Measurements from ENCODE around the gene ABLIM1. TPM values are rescaled to one million over a fixed set of nuclear protein-coding genes. Genes with fewer than 3 reads are reported as not detected.

Gene ABLIM1
- total RNA-seq, 1 donor from 2014 or later = 76.9 TPM

DNA sequence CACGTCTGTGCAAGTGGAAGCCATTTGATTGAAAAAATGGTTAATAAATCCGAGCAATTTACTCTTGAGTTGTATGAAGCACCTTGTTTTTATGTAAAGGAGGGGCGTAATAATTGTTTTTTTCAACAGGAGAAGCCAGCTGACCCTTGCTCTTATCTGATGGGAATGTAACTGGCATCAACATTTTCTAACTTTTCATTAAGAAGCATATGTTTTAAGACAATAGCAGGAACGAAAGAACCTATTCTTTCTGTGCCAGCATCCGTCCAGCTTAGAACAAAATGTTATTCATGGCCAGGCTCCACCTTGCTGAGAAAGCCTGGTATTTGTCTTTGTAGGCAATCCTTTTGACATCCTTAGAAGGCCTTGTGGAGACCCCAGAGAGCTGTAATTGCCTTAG, 231.6 kb downstream of the ABLIM1 start:
- TF ChIP-seq, protein P1, sequence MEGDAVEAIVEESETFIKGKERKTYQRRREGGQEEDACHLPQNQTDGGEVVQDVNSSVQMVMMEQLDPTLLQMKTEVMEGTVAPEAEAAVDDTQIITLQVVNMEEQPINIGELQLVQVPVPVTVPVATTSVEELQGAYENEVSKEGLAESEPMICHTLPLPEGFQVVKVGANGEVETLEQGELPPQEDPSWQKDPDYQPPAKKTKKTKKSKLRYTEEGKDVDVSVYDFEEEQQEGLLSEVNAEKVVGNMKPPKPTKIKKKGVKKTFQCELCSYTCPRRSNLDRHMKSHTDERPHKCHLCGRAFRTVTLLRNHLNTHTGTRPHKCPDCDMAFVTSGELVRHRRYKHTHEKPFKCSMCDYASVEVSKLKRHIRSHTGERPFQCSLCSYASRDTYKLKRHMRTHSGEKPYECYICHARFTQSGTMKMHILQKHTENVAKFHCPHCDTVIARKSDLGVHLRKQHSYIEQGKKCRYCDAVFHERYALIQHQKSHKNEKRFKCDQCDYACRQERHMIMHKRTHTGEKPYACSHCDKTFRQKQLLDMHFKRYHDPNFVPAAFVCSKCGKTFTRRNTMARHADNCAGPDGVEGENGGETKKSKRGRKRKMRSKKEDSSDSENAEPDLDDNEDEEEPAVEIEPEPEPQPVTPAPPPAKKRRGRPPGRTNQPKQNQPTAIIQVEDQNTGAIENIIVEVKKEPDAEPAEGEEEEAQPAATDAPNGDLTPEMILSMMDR (IDR thresholded peaks at IDR 0.05) = no peak
- no peak overlapping the region for H3K27ac Mint-ChIP-seq
- no peaks in the 10 kb centered on the region for H3K27me3 Mint-ChIP-seq
- H3K36me3 Mint-ChIP-seq (ENCODE audit: low read depth) = peaks cover 18% of the 10 kb centered on the region
- no peak for ATAC-seq (ENCODE audit: low read depth)
- ChIA-PET POLR2A (no interaction called here), CTCF (no interaction called here)
- no peaks in the 10 kb centered on the region for H3K4me1 Mint-ChIP-seq
- no peak overlapping the region for H3K4me3 Mint-ChIP-seq
- no peaks in the 10 kb centered on the region for H3K9me3 Mint-ChIP-seq
- DNase-seq = no peak
- intact Hi-C loops (cut with micrococcal nuclease) = no loop called here

DNA sequence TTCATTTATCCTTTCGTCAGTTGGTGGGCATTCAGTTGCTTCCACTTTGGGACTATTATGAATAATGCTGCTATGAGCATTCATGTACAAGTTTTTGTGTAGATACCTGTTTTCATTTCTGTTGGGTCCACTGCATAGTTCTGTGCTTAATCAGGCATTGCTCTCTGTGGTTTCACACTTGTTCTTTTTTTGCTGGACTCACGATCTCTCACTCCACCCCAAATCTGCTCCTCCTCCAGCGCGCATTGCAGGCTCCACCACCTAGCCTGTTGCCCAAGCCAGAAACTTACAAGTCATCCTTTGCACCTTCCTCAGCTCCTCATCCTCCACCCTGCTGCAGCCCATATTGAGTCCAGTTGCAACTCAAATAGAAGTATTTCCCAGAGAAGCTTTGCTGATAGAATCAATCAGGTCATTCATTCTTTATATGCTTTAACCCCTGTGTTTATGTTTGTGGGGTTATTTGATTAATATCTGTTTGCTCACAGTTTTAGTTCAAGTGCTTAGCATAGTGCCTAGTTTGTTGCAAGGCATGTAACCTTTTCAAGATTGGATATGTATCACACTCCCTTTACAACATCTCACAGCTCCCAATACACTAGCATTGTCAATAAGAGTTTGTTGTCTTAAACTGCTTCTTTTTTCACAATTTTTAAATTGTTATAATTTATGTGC, 237.1 kb downstream of the ABLIM1 start:
- no peak for ATAC-seq (ENCODE audit: low read depth)
- POLR2A ChIA-PET = no interaction called here

DNA sequence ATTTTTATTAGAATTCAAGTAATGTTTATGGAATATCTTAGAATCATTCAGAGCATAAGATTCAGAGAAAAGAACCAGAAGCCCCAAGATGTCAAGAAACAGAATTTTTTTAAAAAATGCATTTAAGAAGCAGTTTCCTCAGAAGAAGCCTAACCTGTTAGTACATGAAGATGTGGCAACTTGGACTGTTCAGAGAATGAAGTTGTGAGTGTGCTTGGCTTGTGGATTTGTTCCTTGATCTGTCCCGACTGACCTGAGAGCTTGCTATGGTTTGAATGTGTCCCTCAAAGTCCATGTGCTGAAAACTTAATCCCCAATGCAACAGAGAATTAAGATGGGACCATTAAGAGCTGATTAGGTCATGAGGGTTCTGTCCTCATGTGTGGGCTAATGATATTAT, 240.0 kb downstream of the ABLIM1 start:
- ChIA-PET CTCF (no interaction called here), POLR2A (no interaction called here)
- intact Hi-C loops (cut with micrococcal nuclease) = no loop called here
- DNase-seq = no peak
- no peaks in the 10 kb centered on the region for H3K36me3 Mint-ChIP-seq (ENCODE audit: low read depth)
- no peak overlapping the region for H3K4me3 Mint-ChIP-seq
- peaks cover 6% of the 10 kb centered on the region for H3K9me3 Mint-ChIP-seq
- no peak for ATAC-seq (ENCODE audit: low read depth)
- H3K4me1 Mint-ChIP-seq = peaks cover 2% of the 10 kb centered on the region
- TF ChIP-seq, protein P1 (IDR thresholded peaks at IDR 0.05) = no peak
- no peak overlapping the region for H3K27ac Mint-ChIP-seq
- peaks cover 14% of the 10 kb centered on the region for H3K27me3 Mint-ChIP-seq

More for the DNA sequence above, 237.1 kb downstream of the ABLIM1 start:
- intact Hi-C loops (cut with micrococcal nuclease) = no loop called here
- no peak for DNase-seq
- CTCF ChIA-PET = no interaction called here
- TF ChIP-seq, protein P1 (IDR thresholded peaks at IDR 0.05) = no peak
- Mint-ChIP-seq H3K4me1 (peaks cover 2% of the 10 kb centered on the region), H3K27me3 (peaks cover 13% of the 10 kb centered on the region), H3K36me3 (ENCODE audit: low read depth) (no peaks in the 10 kb centered on the region), H3K4me3 (no peak overlapping the region), H3K27ac (no peak overlapping the region), H3K9me3 (peaks cover 6% of the 10 kb centered on the region)

DNA sequence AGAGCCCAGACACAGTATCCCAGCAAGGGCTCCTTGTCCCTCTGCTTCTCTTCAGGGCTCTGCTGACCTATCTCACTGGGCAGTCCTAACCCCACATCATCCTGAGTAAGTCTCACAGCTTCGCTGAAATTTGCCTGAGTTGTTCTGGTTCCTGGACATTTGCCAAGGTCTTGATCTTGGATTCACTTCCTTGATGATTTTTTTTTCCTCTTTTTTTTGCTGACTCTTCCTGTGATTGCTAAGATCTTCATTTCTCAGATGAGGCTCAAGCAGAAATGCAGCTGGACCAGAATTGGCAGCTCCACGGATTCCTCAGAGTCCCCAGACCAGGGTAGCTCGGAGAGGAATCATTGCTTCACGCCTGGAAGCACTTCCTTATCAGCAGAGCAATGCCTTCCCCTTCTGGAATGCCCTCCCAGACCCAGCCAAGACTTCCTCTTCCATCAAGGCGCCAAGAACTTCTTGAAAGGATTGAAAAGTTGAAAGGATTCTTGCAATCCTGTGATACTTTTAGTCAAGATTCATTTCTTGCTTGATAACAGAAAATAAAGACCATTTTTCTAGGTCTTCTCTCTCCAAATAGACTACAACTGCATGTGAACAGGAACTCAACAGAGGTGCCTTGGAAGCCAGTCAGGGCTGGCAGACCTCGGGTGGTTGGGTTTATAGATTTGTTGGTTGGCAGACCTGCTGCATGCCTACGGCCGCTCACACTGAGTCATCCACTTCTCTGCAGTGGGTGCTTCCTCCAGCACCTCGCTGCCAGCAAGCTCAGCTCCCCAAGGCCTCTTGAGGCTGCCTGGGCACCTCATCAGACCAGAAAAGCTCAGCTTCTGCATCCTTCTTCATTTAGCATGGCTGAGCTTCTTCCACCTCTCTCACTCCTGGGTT, 244.9 kb downstream of the ABLIM1 start:
- peaks cover under 1% of the 10 kb centered on the region for H3K9me3 Mint-ChIP-seq
- POLR2A ChIA-PET = no interaction called here

More for the DNA sequence above, 244.9 kb downstream of the ABLIM1 start:
- H3K4me3 Mint-ChIP-seq = no peak overlapping the region
- H3K36me3 Mint-ChIP-seq (ENCODE audit: low read depth) = no peaks in the 10 kb centered on the region
- TF ChIP-seq, protein P1 (IDR thresholded peaks at IDR 0.05) = no peak
- peaks cover 17% of the 10 kb centered on the region for H3K27me3 Mint-ChIP-seq
- DNase-seq (no peak), ATAC-seq (ENCODE audit: low read depth) (no peak)
- H3K27ac Mint-ChIP-seq = no peak overlapping the region
- H3K4me1 Mint-ChIP-seq = no peaks in the 10 kb centered on the region
- intact Hi-C loops (cut with micrococcal nuclease) = no loop called here
- CTCF ChIA-PET = no interaction called here
